Chondrocyte (in vitro differentiated cells): ENCODE results near the gene BICDL2. TPM values are rescaled to one million over a fixed set of nuclear protein-coding genes. Genes with fewer than 3 reads are reported as not detected.
"Not testable (repeated sequence)": the region's sequence is repeated elsewhere in the genome, so short reads cannot be mapped to it uniquely, and the experiment has no call there.

Experiments
- DNase-seq: peaks from one replicate; pipeline ENCODE4 v3.0.0; 2021; ENCODE audit warnings: mixed read lengths, low spot score
- H3K27ac Mint-ChIP-seq: one replicate; pipeline ENCODE4 v1.8.0; 2021; ENCODE audit warnings: mild to moderate bottlenecking, moderate library complexity, mixed read lengths; ENCODE audit not compliant: unreplicated experiment
- H3K27me3 Mint-ChIP-seq: 2 replicates; pipeline ENCODE4 v1.8.0; 2021; ENCODE audit warnings: low read depth, mixed read lengths
- H3K36me3 Mint-ChIP-seq: 2 replicates; pipeline ENCODE4 v1.8.0; 2021; ENCODE audit warnings: low read depth, mixed read lengths
- H3K4me1 Mint-ChIP-seq: 2 replicates; pipeline ENCODE4 v1.8.0; 2021; ENCODE audit warnings: low read depth, mild to moderate bottlenecking, mixed read lengths
- H3K4me3 Mint-ChIP-seq: one replicate; pipeline ENCODE4 v1.8.0; 2021; ENCODE audit warnings: mild to moderate bottlenecking, moderate library complexity, mixed read lengths; ENCODE audit not compliant: unreplicated experiment
- H3K9me3 Mint-ChIP-seq: 2 replicates; pipeline ENCODE4 v1.8.0; 2021; ENCODE audit warnings: low read depth, mixed read lengths
- total RNA-seq: library from RNA; stranded (reverse); gene quantifications from 3 replicates; pipeline ENCODE4 v1.2.1, GENCODE V29; 2021
- TF ChIP-seq, protein P1 (sequence below): fragments of 200-600 bp; sonication (generic); IDR thresholded peaks from 2 replicates; pipeline ENCODE4 v1.5.0; 2021; ENCODE audit warnings: antibody characterized with exemption, mild to moderate bottlenecking, moderate library complexity

BICDL2 gene
- total RNA-seq, 1 donor from 2014 or later = not detected

GRCh38 chr16:3054965-3055733 is 18.4 kb upstream of the BICDL2 start:
- TF ChIP-seq, protein P1, sequence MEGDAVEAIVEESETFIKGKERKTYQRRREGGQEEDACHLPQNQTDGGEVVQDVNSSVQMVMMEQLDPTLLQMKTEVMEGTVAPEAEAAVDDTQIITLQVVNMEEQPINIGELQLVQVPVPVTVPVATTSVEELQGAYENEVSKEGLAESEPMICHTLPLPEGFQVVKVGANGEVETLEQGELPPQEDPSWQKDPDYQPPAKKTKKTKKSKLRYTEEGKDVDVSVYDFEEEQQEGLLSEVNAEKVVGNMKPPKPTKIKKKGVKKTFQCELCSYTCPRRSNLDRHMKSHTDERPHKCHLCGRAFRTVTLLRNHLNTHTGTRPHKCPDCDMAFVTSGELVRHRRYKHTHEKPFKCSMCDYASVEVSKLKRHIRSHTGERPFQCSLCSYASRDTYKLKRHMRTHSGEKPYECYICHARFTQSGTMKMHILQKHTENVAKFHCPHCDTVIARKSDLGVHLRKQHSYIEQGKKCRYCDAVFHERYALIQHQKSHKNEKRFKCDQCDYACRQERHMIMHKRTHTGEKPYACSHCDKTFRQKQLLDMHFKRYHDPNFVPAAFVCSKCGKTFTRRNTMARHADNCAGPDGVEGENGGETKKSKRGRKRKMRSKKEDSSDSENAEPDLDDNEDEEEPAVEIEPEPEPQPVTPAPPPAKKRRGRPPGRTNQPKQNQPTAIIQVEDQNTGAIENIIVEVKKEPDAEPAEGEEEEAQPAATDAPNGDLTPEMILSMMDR = no peak
- no peak overlapping the region for H3K27ac Mint-ChIP-seq
- peaks cover 9% of the 10 kb centered on the region for H3K36me3 Mint-ChIP-seq
- no peak for DNase-seq
- no peaks in the 10 kb centered on the region for H3K9me3 Mint-ChIP-seq
- H3K4me3 Mint-ChIP-seq = no peak overlapping the region
- peaks cover 10% of the 10 kb centered on the region for H3K27me3 Mint-ChIP-seq
- peaks cover 11% of the 10 kb centered on the region for H3K4me1 Mint-ChIP-seq

DNA sequence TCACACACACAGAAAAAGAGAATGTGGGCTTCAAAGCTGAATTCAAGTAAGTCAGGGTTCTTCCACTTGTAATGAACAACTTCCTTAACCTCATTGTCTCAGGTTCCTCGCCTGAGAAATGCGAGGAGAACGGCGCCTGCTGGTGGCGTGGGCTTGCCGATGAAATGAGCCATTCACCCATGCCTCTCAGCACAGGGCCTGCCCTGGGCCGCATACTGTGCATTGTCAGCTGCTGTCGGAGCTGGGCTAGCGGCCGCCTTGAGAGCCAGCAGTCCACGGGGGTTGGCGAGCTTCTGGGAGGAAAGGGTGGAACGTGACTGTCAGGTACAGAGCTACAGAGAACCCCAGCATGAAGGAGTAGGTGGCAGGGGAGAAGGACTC is 16.6 kb upstream of the BICDL2 start:
- H3K9me3 Mint-ChIP-seq = not testable (repeated sequence)

DNA sequence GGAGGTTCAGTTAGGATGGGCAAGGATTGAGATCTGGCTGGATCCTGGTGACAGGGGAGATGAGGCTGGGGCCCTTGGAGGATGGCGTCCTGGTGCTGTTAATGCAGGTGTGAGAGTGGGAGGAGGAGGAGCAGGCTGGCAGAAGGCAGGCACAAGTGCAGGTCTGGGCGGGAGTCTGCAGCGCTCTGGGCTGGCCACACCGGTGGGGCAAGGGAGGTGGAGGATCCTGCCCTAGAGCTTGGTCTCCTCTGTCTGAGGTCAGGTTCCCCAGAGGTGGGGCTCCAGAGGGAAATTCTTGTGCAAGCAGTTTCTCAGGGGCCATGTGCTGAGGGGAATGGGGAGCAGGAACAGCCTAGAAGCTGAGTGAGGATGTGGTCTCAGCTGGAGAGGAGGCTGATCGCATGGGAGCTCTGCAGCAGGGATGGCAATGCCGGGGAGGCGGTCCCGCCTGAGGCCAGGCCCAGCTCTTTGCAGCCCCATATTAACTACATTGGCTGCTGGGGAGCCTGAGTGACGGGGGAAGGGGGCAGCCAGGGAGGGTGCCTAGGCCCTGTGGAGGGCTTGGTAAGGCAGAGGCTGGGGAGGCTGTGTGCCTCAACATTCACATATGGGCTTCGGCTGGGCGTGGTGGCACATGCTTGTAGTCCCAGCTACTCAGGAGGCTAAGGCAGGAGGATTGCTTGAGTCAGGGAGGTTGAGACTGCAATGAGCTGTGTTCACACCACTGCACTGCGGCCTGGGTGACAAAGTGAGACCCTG is 16.0 kb upstream of the BICDL2 start:
- not testable (repeated sequence) for H3K4me1 Mint-ChIP-seq, H3K36me3 Mint-ChIP-seq, DNase-seq, H3K27ac Mint-ChIP-seq, H3K9me3 Mint-ChIP-seq, H3K4me3 Mint-ChIP-seq
- H3K27me3 Mint-ChIP-seq = peaks cover 22% of the 10 kb centered on the region

More for the DNA sequence above, 16.6 kb upstream of the BICDL2 start:
- not testable (repeated sequence) for H3K36me3 Mint-ChIP-seq, H3K4me1 Mint-ChIP-seq, H3K4me3 Mint-ChIP-seq, DNase-seq, H3K27ac Mint-ChIP-seq
- H3K27me3 Mint-ChIP-seq = peaks cover 17% of the 10 kb centered on the region

GRCh38 chr16:3051494-3051893 is 14.8 kb upstream of the BICDL2 start:
- Mint-ChIP-seq H3K27me3 (peaks cover 26% of the 10 kb centered on the region), H3K9me3 (no peaks in the 10 kb centered on the region), H3K4me1 (peaks cover 3% of the 10 kb centered on the region), H3K36me3 (peaks cover 9% of the 10 kb centered on the region), H3K27ac (no peak overlapping the region), H3K4me3 (no peak overlapping the region)
- no peak for DNase-seq
- TF ChIP-seq, protein P1 = no peak

DNA sequence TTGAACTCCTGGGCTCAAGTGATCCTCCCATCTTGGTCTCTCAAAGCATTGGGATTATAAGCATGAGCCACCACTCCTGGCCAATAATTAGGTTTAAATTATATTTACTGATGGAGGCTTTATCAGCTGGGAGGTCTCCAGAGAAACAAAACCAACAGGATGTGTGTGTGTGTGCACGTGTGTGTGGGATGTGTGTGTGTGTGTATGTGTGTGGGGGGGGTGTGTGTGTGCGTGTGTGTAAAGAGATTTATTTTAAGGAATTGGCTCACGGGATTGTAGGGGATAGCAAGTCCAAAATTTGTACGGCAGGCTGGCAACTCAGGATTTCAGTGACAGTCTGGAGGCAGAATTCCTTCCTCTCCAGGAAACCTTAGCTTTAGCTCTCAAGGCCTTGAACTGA is 14.3 kb upstream of the BICDL2 start:
- Mint-ChIP-seq H3K36me3 (peaks cover 9% of the 10 kb centered on the region), H3K4me3 (no peak overlapping the region), H3K4me1 (peaks cover 3% of the 10 kb centered on the region), H3K27me3 (peaks cover 26% of the 10 kb centered on the region), H3K27ac (no peak overlapping the region), H3K9me3 (no peaks in the 10 kb centered on the region)
- no peak for DNase-seq
- TF ChIP-seq, protein P1 = no peak

DNA sequence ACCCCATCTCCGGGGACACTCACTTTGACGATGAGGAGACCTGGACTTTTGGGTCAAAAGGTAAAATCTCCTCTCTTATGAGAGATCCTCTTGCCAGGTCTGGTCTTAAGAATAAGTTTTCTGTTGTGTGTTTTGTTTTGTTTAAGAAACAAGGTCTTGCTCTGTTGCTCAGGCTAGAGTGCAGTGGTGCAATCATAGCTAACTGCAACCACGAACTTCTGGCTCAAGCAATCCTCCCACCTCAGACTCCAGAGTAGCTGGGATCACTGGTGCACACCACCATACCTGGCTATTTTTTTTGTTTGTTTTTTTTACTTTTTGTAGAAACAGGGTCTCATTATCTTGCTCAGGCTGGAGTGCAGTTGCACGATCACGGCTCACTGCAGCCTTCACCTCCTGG is 13.7 kb upstream of the BICDL2 start:
- peaks cover 27% of the 10 kb centered on the region for H3K27me3 Mint-ChIP-seq
- H3K9me3 Mint-ChIP-seq = no peaks in the 10 kb centered on the region
- peaks cover 9% of the 10 kb centered on the region for H3K36me3 Mint-ChIP-seq
- no peak overlapping the region for H3K4me3 Mint-ChIP-seq
- no peak for DNase-seq
- TF ChIP-seq, protein P1 = no peak
- no peak overlapping the region for H3K27ac Mint-ChIP-seq
- peaks cover 3% of the 10 kb centered on the region for H3K4me1 Mint-ChIP-seq
